NCI-H2196 treated with DMSO at 0.1 percent for 48 hours (cell line): ENCODE results near the gene GIMAP7.
"Not testable (repeated sequence)": the region's sequence is repeated elsewhere in the genome, so short reads cannot be mapped to it uniquely, and the experiment has no call there.

Source experiments
- DNase-seq: peaks from one replicate; lab custom pipeline; 2025; ENCODE audit not compliant: unreplicated experiment; lab: John Stamatoyannopoulos, UW

Gene GIMAP7

DNA sequence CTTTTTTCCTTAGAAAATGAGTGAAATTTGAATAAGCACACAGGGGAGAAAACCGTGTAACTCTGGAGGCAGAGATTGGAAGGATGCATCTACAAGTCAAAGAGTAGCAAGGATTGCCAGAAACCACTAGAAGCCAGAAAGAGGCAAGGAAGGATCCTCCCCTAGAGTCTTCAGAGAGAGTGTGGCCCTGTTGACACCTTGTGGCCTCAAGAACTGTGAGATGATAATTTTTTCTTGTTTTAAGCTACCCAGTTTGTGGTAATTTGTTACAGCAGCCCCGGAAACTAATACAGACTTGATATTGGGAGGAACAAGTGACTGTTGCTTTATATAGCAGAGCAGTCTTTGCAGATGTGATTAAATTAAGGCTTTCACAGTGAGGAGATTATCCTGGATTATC lies 3.6 kb upstream of the GIMAP7 start:
- DNase-seq: no peak

- no peak for DNase-seq
Measured at GRCh38 chr7:150513758-150514157, 914 bp upstream of the GIMAP7 start.

- no peak for DNase-seq
Measured at GRCh38 chr7:150515248-150516147, 826 bp downstream of the GIMAP7 start.

DNA sequence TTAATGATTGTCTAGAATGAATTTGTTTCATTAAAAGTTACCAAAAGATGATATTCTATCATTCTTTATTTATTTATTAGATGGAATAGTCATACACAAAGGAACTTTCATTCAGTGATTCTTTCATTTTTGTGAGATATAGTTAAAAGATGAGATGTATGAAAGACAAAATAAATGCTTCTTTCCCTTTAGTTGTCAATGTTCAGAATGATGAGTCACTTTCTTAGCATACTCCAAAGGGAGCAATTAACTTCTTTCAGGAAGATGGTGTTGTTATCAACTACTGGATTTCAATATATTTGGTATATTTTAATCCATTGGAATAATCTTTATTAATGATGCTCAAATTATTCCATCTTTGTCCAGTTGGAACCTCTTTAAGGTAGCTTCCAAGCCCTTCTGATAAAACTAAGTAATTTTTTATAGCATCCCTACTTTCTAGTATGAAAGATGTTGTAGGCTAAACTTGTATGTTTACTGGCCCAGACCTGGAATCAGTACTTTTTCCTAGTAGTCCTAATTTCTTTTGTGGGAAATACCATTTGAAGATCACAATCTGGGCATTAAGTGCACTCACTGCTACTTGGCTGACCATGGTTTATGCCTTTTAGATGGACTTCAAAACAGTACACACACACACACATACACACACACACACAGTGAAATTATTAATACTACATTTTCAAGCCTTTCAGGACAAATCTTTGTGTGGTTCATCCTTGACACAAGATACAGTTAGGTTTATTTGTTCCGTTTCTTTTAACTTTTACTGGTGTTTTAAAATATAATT lies 2.5 kb downstream of the GIMAP7 start:
- no peak for DNase-seq

DNA sequence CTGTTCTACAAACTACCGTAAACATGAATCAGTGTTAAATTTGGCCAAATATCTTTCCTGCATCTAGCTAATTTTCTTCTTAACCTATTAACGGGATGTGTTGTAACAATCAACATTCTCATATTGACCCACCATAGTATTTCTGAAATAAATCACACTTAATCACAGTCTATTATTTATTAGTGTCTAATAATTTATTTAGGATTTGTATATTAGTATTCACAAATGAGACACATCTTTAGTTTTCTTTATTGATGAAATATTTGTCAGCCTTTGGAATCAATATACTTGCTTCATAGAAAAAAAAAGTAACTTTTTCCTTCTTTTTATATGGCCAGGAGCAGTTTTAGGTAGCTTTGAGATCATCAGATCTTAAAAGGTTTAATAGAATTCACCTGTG lies 4.6 kb downstream of the GIMAP7 start:
- no peak for DNase-seq

GRCh38 chr7:150520145-150520544 lies 5.5 kb downstream of the GIMAP7 start:
- DNase-seq: no peak

- not testable (repeated sequence) for DNase-seq
Measured at GRCh38 chr7:150522931-150523330, 8.3 kb downstream of the GIMAP7 start.

DNA sequence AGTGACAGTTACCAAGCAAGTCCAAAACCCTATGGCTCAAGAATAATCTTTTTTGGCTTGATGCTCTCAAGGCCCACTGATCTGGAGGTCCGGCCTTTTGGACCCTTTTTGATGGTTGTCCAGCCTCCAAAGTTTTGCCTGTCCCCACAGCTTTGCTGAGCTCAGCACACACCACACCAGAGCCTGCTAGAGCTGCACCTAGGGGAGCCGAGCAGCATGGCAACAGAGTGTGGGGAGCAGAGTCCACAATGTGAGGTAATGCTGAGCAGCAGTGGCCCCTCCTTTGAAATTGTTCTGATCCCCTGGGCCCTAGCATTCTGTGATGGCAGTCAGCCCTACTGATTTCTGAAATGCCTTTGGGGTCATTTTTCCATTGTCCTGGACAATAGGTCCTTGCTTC lies 9.3 kb downstream of the GIMAP7 start:
- DNase-seq: no peak

DNA sequence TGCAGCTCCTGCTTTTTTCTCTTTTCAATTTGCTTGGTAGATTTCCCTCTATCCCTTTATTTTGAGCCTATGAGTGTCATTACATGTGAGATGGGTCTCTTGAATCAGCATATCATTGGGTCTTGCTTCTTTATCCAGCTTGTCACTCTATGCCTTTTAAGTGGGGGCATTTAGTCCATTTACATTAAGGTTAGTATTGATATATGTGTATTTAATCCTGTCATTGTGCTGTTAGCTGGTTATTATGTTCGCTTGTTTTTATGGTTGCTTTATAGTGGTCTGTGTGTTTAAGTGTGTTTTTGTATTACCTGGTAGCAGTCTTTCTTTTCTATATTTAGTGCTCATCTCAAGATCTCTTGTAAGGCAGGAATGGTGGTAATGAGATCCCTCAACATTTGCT lies 17.0 kb downstream of the GIMAP7 start:
- no peak for DNase-seq

DNA sequence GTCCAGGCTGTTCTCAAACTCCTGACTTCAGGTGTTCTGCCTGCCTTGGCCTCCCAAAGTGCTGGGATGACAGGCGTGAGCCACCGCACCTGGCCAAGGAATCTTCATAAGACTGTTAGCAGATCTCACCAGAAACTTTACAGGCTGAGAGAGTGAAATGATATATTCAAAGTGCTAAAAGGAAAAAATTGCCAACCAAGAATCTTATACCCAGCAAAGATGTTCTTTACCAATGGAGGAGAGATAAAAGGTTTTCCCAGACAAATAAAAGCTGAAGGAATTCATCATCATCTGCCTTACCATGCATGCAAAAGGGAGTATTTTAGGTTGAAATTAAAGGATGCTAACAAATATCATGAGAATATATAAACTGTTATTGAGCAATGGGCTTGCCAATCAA lies 23.6 kb downstream of the GIMAP7 start:
- no peak for DNase-seq

- DNase-seq: no peak
Measured at GRCh38 chr7:150553163-150553562, 38.5 kb downstream of the GIMAP7 start.

- DNase-seq: no peak
Measured at GRCh38 chr7:150556521-150557138, 42.0 kb downstream of the GIMAP7 start.

GRCh38 chr7:150560486-150560885 lies 45.8 kb downstream of the GIMAP7 start:
- DNase-seq: no peak

DNA sequence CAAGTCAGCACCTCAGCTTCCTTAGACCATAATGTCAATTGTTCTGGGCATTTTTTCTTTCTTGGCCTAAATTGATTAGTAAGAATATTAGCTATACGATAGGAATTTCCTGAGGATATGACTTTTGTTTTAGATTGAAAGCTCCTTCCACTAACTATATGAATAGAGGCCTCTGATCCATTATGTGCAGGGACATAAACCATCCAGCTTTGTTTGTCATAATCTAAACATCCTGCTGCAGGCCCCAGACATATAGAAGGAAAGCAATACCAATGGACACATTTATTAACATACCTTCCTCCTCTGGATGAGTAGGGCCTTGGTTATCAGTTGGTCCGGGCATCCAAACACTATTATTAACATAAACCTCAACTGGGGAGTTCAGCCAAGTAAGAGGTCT lies 48.2 kb downstream of the GIMAP7 start:
- no peak for DNase-seq

DNA sequence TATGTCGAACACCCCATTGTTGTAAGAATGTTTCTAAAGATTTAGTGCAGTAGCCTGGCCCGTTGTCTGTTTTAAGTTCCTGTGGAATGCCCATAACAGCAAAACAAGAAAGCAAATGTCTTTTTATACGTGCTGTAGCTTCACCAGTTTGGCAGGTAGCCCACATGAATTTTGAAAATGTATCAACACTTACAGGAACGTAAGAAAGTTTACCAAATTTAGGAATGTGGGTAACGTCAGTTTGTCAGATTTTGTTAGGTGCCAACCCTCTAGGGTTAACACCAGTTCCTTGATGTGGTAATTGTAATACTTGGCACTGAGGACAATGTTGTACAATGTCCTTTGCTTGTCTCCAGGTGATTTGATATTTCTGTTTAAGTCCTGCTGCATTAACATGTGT lies 49.3 kb downstream of the GIMAP7 start:
- DNase-seq: no peak

DNA sequence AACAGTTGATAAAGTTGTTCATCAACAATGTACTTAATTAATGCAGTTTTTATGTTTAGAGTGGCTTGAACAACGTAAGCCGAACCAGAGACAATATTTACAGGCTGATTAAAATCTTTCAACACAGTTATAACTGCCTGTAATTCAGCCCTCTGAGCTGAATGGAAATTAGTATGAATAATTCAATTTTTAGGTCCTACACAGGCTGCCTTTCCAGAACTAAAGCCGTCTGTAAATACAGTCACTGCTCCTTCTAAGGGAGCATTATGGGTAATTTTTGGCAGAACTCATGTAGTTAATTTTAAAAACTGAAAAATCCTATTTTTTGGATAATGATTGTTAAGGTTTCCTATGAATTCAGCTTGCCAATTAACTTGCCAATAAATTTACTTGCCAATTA lies 49.9 kb downstream of the GIMAP7 start:
- DNase-seq: no peak

DNA sequence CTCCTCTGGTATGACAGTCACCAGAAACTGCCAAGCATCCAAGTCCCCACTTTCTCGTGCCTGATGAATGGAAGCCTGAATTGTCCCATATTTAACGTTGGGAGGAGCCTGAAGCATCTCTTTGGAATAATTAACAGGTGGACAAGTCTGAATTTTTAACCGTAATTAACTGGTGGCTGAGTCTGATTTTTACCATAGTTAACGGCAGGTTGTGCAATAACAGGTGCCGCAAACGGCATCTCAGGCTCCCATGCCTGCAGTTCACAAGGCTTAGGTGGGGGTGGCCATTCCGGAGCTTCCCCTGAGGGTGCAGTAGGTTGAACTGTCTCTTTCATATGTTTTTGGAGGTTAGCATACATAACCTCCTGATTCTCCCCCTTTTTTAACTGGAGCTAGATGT lies 50.6 kb downstream of the GIMAP7 start:
- DNase-seq: no peak

GRCh38 chr7:150566123-150566522 lies 51.5 kb downstream of the GIMAP7 start:
- no peak for DNase-seq

DNA sequence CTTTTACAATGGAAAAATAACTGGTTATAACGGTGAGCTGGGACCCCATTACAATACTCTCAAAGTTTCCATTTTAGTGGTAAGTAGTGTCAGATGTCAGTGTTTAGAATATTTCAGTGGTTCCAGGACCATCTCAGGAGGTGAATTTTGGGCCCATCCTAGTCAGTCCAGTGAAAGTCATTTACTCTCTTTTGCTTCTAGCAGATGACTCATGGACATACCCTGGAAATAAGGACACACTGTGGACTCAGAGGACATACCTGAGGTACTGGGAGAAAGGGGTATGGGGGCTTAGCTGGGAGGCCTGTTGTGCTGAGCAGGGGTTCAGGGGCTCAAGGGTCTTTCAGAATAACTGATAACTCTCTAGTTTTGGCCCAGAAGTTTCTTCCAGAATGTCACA lies 51.9 kb downstream of the GIMAP7 start:
- no peak for DNase-seq

DNA sequence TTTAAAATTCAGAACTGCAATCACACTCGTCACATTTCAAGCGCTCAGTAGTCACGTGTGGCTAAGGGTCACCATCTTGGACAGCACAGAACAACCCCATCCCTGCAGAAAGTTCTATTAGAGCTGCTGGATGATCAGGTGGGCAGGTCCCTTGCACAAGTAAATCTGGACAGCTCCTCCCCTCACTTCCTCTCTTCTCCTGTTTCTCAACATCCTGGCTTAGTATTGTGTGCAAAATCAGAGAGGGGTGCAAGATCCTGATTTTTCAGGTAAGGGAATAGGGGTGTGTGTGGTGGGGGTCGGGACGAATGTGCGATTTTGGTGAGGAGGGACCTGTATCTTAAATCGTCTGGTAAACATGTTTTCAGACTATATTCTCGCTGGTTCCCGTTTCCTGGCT lies 52.5 kb downstream of the GIMAP7 start, which contains the start of gene GIMAP4:
TSS of gene GIMAP4 (plus strand) at position 222 of the 400 bp plus-strand sequence. CDS start 2,512 bp downstream, outside the sequence.
- DNase-seq: no peak

DNA sequence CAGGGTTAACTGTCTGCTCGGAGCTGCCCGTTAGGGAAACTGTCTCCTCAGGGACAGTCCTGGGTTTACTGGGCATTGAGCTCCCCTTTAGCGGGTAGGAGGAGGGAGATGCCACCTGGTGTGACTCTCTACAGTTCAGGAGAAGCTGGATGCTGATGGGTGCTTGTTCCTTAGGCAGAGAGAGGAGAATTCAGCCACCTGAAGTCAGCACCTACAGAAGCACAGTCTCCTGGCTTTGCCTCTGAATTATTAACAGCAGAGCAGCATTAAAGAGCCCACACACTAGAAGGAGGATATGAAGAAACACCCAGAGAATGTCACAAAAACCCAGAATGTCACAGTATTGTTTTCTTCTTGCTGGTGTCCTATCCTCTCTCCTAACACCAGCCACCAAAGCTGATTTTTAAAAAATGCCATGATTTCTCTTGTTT lies 53.2 kb downstream of the GIMAP7 start:
- no peak for DNase-seq

DNA sequence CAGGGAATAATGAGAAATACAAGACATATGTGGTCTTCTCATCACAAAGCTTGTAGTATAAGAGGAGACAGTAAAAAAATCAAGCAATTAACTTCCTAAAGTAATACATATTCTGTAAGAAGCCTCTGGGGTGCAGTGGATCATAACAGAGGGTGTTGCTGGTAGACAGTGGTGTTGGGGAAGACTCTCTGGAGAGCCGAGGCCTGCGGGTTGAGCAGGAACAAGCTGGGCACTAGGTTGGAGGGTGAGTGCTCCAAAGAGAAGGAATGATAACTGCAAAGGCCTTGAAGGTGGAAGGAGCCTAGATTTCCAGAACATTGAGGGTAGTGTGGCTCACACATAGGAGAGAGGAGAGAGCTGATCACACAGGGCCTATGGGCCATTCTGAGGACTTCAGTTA lies 54.0 kb downstream of the GIMAP7 start:
- DNase-seq: no peak
